Upper lobe of right lung (tissue), 1 donor: Measurements from ENCODE around the gene SLC22A2. TPM values are rescaled to one million over a fixed set of nuclear protein-coding genes. Genes with fewer than 3 reads are reported as not detected.

ENCODE experiments used
- ATAC-seq: fragments of 200-7000 bp; cut with Tn5 transposase; one replicate; pipeline ENCODE4 v1.9.1; 2020; ENCODE audit warnings: mild to moderate bottlenecking, moderate library complexity
- DNase-seq: peaks from one replicate; pipeline ENCODE4 v3.0.0-alpha.2; 2020
- H3K27ac ChIP-seq: fragments of 200-600 bp; one replicate; pipeline ENCODE4 v1.8.0; 2022
- H3K27me3 ChIP-seq: fragments of 200-600 bp; one replicate; pipeline ENCODE4 v1.8.0; 2022; ENCODE audit warnings: mild to moderate bottlenecking
- H3K36me3 ChIP-seq: fragments of 200-600 bp; one replicate; pipeline ENCODE4 v1.8.0; 2022
- H3K4me1 ChIP-seq: fragments of 200-600 bp; one replicate; pipeline ENCODE4 v1.8.0; 2022
- H3K4me3 ChIP-seq: fragments of 200-600 bp; one replicate; pipeline ENCODE4 v1.8.0; 2022; ENCODE audit warnings: mild to moderate bottlenecking
- H3K9me3 ChIP-seq: fragments of 200-600 bp; one replicate; pipeline ENCODE4 v1.8.0; 2022
- intact Hi-C: fragments of 100-400 bp; cut with DNase I; formaldehyde crosslinking; loops from one replicate; pipeline ENCODE4 v1.11.0; 2022
- total RNA-seq: library from RNA; stranded (reverse); fragmentation: NEBNext Ultra II Directional; extraction: Animal tissue kit (Norgen Biotek cat#: 25700); gene quantifications from one replicate; pipeline ENCODE4 v1.2.1, GENCODE V29; 2021
- TF ChIP-seq, protein P1 (sequence below): fragments of 200-600 bp; IDR thresholded peaks from one replicate; pipeline ENCODE4 v1.8.0; 2022; ENCODE audit warnings: antibody characterized with exemption
- donor health status: DM: no; HTN: yes; CAD: no; lungs with severe emphysema.

Gene SLC22A2
- total RNA-seq, 1 donor from 2014 or later: not detected

DNA sequence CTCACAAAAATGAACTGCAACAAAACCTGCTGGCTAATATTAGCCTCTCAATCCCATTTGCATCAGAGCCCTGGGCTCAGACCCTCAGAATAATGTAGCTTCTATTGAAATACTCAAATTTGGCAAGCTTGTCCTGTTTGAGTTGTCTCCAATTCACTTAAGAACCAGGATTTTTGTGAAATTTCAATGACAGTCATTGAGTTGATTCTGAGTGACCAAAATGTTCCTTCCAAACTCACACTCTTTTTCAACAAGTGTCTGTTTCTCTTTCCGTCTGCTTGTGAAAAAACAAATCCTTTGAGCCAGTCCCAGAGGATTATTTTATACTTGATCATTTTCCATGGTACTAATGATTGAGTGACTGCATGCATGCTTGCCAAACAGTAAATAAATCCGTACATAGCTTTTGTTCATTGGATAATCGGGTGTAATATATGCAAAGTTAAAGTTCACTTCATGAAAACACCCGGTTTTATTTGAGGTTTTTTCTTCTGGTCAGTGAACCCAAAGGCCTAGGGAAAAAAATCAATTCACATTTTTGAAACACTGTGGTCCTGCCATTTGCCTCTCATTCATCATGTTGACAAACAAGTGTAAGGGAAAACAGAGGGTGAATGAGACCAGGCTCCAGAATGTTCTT lies 16.4 kb upstream of the SLC22A2 start:
- ATAC-seq: no peak
- Histone ChIP-seq H3K4me1 (no peaks in the 10 kb centered on the region), H3K27ac (no peak overlapping the region), H3K27me3 (no peaks in the 10 kb centered on the region), H3K9me3 (peaks cover under 1% of the 10 kb centered on the region), H3K4me3 (no peak overlapping the region), H3K36me3 (no peaks in the 10 kb centered on the region)
- no peak for DNase-seq
- TF ChIP-seq, protein P1, sequence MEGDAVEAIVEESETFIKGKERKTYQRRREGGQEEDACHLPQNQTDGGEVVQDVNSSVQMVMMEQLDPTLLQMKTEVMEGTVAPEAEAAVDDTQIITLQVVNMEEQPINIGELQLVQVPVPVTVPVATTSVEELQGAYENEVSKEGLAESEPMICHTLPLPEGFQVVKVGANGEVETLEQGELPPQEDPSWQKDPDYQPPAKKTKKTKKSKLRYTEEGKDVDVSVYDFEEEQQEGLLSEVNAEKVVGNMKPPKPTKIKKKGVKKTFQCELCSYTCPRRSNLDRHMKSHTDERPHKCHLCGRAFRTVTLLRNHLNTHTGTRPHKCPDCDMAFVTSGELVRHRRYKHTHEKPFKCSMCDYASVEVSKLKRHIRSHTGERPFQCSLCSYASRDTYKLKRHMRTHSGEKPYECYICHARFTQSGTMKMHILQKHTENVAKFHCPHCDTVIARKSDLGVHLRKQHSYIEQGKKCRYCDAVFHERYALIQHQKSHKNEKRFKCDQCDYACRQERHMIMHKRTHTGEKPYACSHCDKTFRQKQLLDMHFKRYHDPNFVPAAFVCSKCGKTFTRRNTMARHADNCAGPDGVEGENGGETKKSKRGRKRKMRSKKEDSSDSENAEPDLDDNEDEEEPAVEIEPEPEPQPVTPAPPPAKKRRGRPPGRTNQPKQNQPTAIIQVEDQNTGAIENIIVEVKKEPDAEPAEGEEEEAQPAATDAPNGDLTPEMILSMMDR: no peak
- intact Hi-C loops: no loop called here

DNA sequence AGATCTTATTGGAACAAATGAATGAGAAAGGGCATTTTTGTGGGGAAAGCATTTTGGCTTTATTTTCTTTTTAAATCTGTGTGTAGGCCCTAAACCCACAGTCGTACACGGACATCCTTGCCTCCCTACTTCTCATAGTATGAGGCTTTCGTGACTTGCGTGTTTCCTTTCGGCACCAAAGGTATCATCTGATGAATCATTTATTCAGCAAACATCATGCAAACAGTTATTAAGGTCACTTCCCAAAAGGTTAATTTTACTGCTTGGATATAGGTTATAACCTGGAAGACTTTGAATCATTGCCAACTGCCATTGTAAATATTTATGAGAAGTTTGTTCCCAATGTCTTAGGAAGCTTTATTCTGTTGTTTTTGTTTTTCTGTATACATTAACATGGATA lies 15.1 kb upstream of the SLC22A2 start:
- no peak for DNase-seq
- H3K36me3 ChIP-seq: no peaks in the 10 kb centered on the region
- no peaks in the 10 kb centered on the region for H3K27me3 ChIP-seq
- intact Hi-C loops: no loop called here
- no peaks in the 10 kb centered on the region for H3K4me1 ChIP-seq
- H3K4me3 ChIP-seq: no peak overlapping the region
- H3K9me3 ChIP-seq: no peaks in the 10 kb centered on the region
- H3K27ac ChIP-seq: no peak overlapping the region
- no peak for ATAC-seq
- TF ChIP-seq, protein P1: no peak

DNA sequence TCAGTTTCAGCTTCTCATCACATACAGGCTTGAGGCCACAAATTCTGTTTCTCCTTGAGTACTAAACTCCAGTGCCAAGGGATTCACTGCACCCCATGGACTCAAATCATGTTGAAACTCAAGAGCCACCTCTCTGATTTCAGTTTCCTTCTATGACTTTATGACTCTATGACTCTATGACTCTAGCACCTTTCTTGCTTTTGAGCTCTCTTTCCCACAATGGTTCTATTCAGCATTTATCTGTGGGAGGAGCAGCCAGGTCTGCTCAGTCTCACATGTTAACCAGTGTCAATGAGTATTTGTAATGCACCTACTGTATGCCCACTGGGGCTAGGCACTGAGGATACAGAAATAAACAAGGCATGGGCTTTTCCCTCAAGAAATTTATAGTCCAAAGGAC lies 14.6 kb upstream of the SLC22A2 start:
- Histone ChIP-seq H3K36me3 (no peaks in the 10 kb centered on the region), H3K9me3 (no peaks in the 10 kb centered on the region), H3K27ac (no peak overlapping the region), H3K27me3 (no peaks in the 10 kb centered on the region), H3K4me3 (no peak overlapping the region), H3K4me1 (no peaks in the 10 kb centered on the region)
- DNase-seq: no peak
- intact Hi-C loops: no loop called here
- no peak for ATAC-seq
- TF ChIP-seq, protein P1: no peak

DNA sequence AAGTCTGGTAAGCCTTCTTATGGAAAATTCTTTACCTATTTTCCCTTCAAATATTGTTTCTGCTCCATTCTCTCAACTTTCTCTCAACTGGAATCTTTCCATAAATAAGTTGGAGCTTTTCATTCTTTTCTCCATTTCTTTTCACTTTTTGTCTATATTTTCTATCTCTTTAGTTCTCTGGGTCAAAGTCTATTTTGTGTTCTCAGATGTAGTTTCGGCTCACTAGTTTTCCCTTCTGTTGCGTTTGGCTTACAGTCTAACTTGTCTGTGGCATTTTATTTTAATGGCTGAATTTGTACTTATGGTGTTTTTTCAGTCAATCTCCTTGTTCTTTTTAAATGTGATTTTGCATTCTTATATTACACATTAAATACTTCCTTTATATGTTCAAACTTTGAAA lies 14.1 kb upstream of the SLC22A2 start:
- Histone ChIP-seq H3K4me3 (no peak overlapping the region), H3K36me3 (no peaks in the 10 kb centered on the region), H3K27me3 (no peaks in the 10 kb centered on the region), H3K4me1 (no peaks in the 10 kb centered on the region), H3K27ac (no peak overlapping the region), H3K9me3 (no peaks in the 10 kb centered on the region)
- DNase-seq (no peak), ATAC-seq (no peak)
- TF ChIP-seq, protein P1: no peak
- intact Hi-C loops: no loop called here

DNA sequence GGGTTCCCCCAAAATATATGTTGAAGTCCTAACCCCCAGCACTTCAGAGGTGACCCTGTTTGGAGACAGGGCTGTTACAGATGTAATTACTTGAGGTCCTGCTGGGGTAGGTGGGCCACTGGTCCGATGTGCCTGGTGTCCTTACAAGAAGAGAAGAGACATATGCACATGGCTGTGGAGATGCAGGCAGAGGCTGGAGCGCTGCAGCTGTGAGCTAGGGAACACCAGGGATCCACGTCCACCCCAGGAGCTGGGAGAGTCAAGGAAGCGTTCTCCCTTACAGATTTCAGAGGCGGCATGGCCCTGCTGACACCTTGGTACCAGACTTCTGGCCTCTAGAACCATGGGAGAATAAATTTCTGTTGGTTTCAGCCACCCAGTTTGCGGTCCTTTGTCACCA lies 11.7 kb upstream of the SLC22A2 start:
- intact Hi-C loops: no loop called here
- H3K4me1 ChIP-seq: no peaks in the 10 kb centered on the region
- no peaks in the 10 kb centered on the region for H3K9me3 ChIP-seq
- no peak overlapping the region for H3K27ac ChIP-seq
- TF ChIP-seq, protein P1: no peak
- no peaks in the 10 kb centered on the region for H3K36me3 ChIP-seq
- no peak for ATAC-seq
- DNase-seq: no peak
- H3K27me3 ChIP-seq: no peaks in the 10 kb centered on the region
- no peak overlapping the region for H3K4me3 ChIP-seq

DNA sequence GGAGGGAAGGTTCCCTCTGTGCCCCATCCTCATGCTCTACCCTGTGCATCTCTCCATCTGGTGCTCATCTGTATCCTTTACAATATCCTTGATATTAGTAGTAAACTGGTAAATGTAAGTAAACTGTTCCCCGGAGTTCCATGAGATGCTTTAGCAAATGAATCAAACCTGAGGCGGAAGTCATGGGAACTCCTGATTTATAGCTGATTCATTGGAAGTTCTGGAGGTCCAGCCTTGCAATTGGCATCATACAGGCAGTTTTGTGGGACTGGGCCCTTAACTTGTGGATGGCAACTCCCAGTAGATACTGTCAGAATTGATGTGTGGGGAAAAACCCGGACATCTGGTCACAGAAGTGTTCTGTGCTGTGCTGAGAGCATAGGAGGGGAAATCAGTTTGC lies 11.2 kb upstream of the SLC22A2 start:
- Histone ChIP-seq H3K9me3 (no peaks in the 10 kb centered on the region), H3K4me1 (no peaks in the 10 kb centered on the region), H3K36me3 (no peaks in the 10 kb centered on the region), H3K27me3 (no peaks in the 10 kb centered on the region), H3K27ac (no peak overlapping the region), H3K4me3 (no peak overlapping the region)
- DNase-seq (no peak), ATAC-seq (no peak)
- TF ChIP-seq, protein P1: no peak
- intact Hi-C loops: no loop called here
